ENCODE results near the gene YY1.
A peak's percentile ranks its signal among the peaks of the same experiment; 100 is the strongest.
"Not testable (repeated sequence)": the region's sequence is repeated elsewhere in the genome, so short reads cannot be mapped to it uniquely, and the experiment has no call there.

The YY1 gene

DNA sequence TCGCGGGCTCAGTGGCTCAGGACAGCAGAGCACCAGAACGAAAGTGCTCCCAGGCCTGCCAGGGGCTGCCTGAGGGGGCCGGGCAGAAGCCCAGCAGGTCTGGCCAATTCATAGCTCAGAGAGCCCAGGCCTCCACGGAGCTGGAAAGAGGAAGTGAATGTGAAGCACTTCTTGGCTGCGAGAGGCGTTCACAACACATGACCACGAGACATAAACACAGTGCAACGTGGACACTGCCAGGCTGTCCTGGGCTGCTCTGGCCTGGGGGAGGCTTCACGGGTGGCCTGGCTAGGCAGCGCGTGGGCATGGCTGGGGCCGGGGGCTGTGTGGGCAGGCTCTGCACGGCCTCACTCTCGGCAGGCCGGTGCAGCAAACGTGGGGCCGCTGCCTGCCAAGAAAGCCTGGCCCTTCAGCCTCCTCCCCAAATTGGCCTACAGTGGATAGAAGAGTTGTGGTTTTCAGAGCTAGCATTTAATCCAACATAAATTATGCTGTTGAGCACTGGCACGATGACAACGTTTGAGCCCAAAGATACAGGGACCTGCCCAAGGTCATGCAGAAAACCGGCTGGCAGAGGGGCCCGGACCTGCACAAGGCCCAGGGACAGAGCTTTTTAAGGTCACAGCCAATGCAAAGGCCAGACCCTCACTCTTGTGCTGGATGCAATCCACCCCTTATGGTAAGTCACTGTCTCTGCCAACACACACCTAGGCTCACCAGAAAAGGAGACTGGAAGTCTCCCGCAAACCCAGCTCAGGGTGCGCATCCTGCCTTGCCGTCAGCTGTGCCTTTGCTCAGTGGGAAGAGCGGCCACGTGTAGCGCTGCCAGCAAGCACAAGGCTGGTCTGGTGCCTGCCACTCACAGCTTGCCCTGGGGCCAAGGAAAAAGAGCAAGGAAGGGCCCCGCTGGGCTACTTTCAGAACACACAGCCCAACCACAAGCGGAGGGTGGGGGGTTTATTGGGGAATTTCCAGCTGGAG lies 58.7 kb downstream of the YY1 start:
- peak; percentile 14 for DNase-seq

DNA sequence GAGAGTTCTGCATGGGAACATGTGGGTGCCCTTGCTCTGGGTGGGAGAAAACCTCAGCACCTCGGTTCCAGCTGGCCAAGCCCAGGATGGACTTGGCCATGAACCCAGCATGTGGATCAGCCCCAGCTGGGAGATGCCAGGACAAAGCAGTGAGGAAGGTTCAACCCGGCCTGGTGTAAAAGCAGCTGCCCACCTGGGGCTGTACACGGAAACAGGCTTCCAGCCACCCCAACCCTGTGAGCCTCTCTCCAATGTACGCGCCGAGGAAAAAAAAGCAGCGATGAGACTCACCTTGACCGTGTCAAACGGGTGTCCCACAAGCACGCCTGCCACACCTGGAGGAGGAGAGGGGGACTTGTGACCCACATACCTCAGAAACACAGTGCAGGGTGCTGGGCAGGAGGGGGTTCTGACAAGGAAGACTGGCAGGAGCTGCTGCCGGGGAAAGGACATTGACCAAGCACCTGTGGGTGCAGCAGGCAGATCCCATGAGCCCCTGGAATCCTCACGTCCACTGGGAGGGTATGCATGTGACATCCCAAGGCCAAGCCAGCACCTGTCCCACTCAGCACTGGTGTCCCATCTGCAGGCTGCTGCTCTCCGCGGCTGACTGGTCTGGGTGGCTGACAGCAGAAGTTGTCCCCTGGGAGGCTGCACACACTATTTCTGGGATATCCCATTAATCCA lies 59.8 kb downstream of the YY1 start:
- DNase-seq = peak; percentile 17

DNA sequence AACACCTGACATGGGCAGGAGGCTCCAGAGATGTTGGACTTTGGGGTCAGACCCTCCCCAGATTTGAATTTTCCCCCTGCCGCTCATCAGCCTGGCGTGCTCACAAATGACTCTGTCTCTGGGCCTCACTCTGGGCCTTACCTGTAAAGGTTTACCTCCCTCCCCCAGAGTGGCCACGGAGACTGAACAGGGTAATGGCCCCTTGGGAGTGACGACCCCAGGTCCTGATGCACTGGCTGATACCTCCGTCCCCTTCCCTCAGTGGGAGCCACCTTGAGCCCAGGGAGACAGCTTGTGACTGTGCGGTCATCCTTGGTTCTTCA lies 60.3 kb downstream of the YY1 start:
- peak; percentile 8 for DNase-seq

- DNase-seq = no peak
Observed at GRCh38 chr14:100302616-100303015, 63.7 kb downstream of the YY1 start.

DNA sequence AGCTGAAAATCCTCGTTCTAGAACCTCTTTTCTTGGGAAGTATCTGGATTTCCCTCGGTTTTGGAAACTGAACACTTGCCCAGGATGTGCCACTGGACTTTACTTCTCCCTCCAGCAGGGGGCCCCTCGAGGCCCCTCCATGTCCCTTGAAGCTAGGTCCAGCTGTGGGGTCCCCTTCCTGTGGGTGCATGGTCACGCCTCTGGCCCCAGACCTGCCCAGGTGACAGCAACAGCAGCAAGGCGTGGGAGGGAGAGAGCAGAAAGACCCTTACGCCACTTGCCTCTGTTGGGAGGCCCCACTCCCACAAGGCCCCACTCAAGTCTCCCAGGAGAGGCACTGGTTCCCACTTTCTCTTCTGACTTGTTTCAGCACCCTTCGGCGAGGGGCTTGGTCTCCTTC lies 64.2 kb downstream of the YY1 start:
- peak; percentile 75 for DNase-seq

GRCh38 chr14:100303925-100304324 lies 65.0 kb downstream of the YY1 start:
- DNase-seq = no peak

- no peak for DNase-seq
Observed at GRCh38 chr14:100304825-100305323, 65.9 kb downstream of the YY1 start.

DNA sequence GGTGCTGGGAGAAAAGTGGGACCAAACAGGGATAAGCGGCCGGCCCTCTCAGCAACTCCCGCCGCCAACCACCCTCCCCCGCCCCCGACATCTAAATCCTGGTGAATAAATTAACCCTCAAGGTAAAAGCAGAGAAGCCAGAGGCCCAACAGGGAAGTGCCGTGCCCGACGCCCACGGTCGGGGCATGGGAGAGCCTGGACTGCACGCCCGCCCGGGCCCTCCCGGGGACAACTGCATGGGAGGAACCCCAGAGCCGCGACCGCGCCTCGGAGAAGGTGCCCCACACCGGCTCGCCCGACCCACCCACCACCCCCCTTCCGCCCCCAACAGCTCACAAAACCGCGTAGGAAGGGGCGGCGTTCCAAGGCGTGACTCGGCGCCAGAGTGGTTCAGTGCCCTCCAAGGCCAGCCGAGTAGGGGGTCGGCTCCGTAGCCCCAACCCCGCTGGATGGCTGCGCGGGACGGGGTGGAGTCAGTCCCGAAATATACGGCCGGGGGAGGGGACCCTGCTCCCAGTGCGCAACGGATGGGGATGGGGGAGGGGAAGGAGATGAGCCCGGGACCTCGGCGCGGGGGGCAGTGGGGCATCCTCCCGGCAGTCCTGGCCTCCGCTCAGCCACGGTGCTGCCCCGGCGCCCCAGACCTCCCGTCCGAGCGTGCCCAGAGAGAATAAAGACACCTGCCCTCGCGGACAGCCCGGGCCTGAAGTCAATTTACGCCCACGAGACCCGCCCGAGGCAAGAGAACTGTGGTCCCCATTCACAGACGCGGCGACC lies 66.6 kb downstream of the YY1 start:
- DNase-seq = no peak

GRCh38 chr14:100306101-100306997 lies 67.4 kb downstream of the YY1 start, which contains the start of gene SLC25A29:
Gene SLC25A29 (minus strand): TSS chr14:100306444. CDS start chr14:100306232, 212 bp downstream.
- DNase-seq = peak; percentile 99

DNA sequence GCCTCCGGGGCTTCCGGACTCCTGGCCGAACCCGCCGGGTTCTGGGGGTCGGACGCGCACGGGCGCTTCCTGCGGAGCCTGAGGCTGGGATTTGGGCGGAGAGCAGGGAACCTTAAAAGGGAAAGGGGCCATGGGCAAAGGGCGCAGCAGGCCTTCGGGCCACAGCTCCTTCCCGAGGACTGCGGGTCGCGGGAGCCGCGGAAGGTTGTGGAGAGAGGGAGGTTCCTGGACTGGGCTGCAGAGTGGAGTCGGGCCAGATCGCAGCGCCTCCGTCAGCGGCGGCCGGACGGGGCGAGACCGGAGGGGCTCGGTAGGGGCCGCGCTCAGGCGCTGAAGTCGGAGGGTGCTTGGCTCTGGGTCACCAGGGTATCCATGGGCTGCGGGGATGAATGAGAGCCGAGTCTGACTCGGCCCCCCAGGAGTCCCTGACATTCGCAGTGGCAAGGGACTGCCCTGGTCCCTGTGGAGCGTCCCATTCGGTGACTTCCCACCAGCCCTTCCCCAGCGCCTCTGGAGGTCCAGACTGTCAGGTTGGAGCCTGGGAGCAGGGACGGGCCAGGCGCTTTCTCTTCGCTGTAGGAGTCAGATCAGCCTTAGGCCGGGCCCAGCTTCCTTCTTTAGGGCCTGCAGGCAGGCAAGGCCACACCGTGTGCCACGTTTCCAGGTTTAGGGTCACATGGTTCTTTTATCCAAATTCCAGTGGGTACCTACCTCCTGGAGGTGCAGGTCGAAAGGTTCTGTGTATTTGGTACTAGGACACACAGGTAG lies 68.2 kb downstream of the YY1 start:
- no peak for DNase-seq

- no peak for DNase-seq
Observed at GRCh38 chr14:100307766-100308426, 69.0 kb downstream of the YY1 start.

- DNase-seq = not testable (repeated sequence)
Observed at GRCh38 chr14:100308427-100308792, 69.5 kb downstream of the YY1 start.

- DNase-seq = no peak
Observed at GRCh38 chr14:100309028-100309737, 70.2 kb downstream of the YY1 start.

GRCh38 chr14:100312110-100312876 lies 73.3 kb downstream of the YY1 start:
- DNase-seq = not testable (repeated sequence)

- DNase-seq = no peak
Observed at GRCh38 chr14:100312877-100313400, 74.0 kb downstream of the YY1 start.

DNA sequence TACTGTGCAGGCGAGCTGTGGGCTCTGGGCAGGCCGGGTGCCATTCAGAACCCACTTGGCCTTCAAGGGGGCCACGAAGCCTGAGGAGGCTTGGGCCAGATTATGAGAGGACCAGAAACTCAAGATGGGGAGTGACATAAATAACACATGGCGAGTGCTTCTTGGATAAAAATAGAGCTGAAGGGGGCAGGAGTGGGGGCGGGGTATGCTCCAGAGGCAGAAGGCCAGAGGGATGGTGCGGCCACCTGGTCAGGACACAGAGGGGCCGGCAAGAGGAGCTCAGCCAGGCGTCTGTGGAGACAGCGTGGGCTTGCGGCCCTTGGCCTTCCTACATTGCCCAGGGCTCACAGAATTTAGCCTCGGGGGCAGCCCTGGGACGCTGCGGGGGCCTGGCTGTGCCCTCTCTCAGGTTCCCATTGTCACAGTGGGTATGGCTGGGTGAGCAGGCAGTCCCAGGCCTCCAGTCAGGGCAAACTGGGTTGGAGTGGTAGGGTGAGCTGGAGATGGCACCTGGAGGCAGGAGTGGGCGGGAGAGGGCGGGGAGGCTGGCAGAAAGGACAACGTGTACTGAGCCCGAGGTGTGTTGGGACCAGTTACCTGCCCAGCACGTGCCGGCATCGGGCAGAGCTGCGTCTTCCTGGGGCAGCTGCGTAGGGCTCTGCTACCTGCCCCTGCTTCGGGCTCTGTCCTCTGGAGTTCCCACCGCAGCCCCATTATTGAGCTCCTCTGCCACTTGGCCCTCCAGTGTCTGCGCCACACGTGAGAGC lies 74.7 kb downstream of the YY1 start:
- no peak for DNase-seq

- no peak for DNase-seq
Observed at GRCh38 chr14:100314724-100315123, 75.8 kb downstream of the YY1 start.

DNA sequence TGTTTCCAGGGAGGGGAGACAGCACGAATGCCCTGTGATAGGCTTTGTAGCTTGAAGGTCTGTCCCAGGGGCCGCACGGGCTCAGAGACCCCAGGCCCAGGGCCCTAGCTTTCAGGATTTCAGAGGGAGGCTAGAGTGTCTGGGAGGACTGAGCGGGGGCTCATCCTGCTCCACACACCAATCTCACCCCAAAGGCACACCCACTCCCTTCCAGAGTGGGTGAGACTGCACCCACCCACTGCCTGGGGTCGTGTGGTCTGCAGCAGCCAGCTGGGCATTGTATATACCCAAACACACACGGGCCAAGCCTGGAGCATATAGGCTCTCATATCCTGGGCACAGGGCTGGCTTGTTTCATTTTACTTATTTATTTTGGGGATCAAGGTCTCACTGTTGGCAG lies 78.4 kb downstream of the YY1 start:
- DNase-seq = no peak

Measured in 8988T (cell line).